HepG2 (cell line): Measurements from ENCODE around the gene DOCK9. TPM values are rescaled to one million over a fixed set of nuclear protein-coding genes. Genes with fewer than 3 reads are reported as not detected.
A peak's percentile ranks its signal among the peaks of the same experiment; 100 is the strongest.

Experiments
- ATAC-seq: fragments of 200-7000 bp; cut with Tn5 transposase; 3 replicates; pipeline ENCODE4 v1.9.1; 2020; ENCODE audit warnings: mild to moderate bottlenecking, moderate library complexity
- BruUV-seq: library from RNA; stranded (reverse); fragments of 400-500 nt; replicated peaks from 2 replicates; lab custom pipeline; 2021; lab: Mats Ljungman, UMichigan
- CTCF ChIA-PET: fragments of 300-600 bp; formaldehyde crosslinking; extraction: SDS; loops from one replicate; lab custom pipeline; 2021; ENCODE audit warnings: low total read pairs, inconsistent platforms, low intra/inter-chr PET ratio; lab: Yijun Ruan, JAX
- POLR2A ChIA-PET: fragments of 350-600 bp; sonication (Branson Sonifier 250); formaldehyde crosslinking; loops from one replicate; lab custom pipeline; 2020; ENCODE audit warnings: antibody characterized with exemption, inconsistent platforms; lab: Yijun Ruan, JAX
- DNase-seq: peaks from one replicate; pipeline ENCODE4 v3.0.0-alpha.2; 2015; ENCODE audit warnings: low spot score
- FAIRE-seq: peaks from 3 replicates; lab custom pipeline; 2011; peaks lifted over from hg19 to GRCh38; lab: Jason Lieb, UNC
- H2AFZ ChIP-seq: one replicate; pipeline ENCODE4 v1.6.1; 2011; ENCODE audit warnings: low read length, inconsistent platforms
- H3K27ac ChIP-seq: fragments of 300-600 bp; 3 replicates; pipeline ENCODE4 v1.8.0; 2011; ENCODE audit warnings: mixed run types, mild to moderate bottlenecking, mixed read lengths, low read length, inconsistent platforms; ENCODE audit not compliant: insufficient read depth; ENCODE audit errors: extremely low read length
- H3K27me3 ChIP-seq, 2 experiments: fragments of 200-600 bp in 1 of 2; 2 replicates in 1 of 2; 3 replicates in 1 of 2; pipeline versions ENCODE4 v1.6.0 to v1.8.0; 2011; ENCODE audit warnings: low read length in 2 of 2, mild to moderate bottlenecking in 2 of 2, moderate library complexity in 2 of 2, inconsistent platforms in 1 of 2; ENCODE audit not compliant: insufficient read depth in 2 of 2, control insufficient read depth in 1 of 2
- H3K36me3 ChIP-seq, 2 experiments: fragments of 200-600 bp in 1 of 2; replicated peaks in 1 of 2; 2 replicates in 1 of 2; 3 replicates in 1 of 2; pipeline versions ENCODE4 v1.5.1 to v1.8.0; 2011; ENCODE audit warnings: low read length in 2 of 2, inconsistent platforms in 1 of 2; ENCODE audit not compliant: insufficient read depth in 2 of 2, control insufficient read depth in 1 of 2
- H3K4me1 ChIP-seq: 2 replicates; pipeline ENCODE4 v1.5.1; 2012; ENCODE audit warnings: low read length, inconsistent platforms; ENCODE audit not compliant: insufficient read depth
- H3K4me2 ChIP-seq: 2 replicates; pipeline ENCODE4 v1.6.0; 2011; ENCODE audit warnings: low read depth, low read length, inconsistent platforms
- H3K4me3 ChIP-seq, 3 experiments: fragments of 200-600 bp in 1 of 3; sonication (generic), shearing (Covaris generic) in 1 of 3; replicated peaks in 1 of 3; 2 replicates each; pipeline ENCODE4 v1.5.1; 2011 to 2016; ENCODE audit warnings: low read length in 3 of 3, inconsistent platforms in 2 of 3, low read depth in 2 of 3, mild to moderate bottlenecking in 2 of 3, control low read depth in 1 of 3, mixed read lengths in 1 of 3; ENCODE audit not compliant: insufficient read depth in 1 of 3
- H3K79me2 ChIP-seq: one replicate; pipeline ENCODE4 v1.6.1; 2011; ENCODE audit warnings: low read length, inconsistent platforms; ENCODE audit not compliant: insufficient read depth
- H3K9ac ChIP-seq: 2 replicates; pipeline ENCODE4 v1.6.0; 2011; ENCODE audit warnings: mild to moderate bottlenecking, low read depth, low read length, inconsistent platforms; ENCODE audit not compliant: insufficient read depth
- H3K9me3 ChIP-seq: 2 replicates; pipeline ENCODE4 v1.5.1; 2012; ENCODE audit warnings: mild to moderate bottlenecking, low read length
- H4K20me1 ChIP-seq: 2 replicates; pipeline ENCODE4 v1.6.0; 2011; ENCODE audit warnings: inconsistent platforms, mild to moderate bottlenecking, low read length, moderate library complexity; ENCODE audit not compliant: insufficient read depth
- ATF7 ChIP-seq, 2 experiments: fragments of 450-650 bp in 1 of 2; sonication (generic) in 1 of 2; formaldehyde crosslinking in 1 of 2; IDR thresholded peaks; 2 replicates each; pipeline versions ENCODE4 v1.4.0 to v1.6.1; 2016 to 2020; ENCODE audit warnings: antibody characterized with exemption in 1 of 2, mild to moderate bottlenecking in 1 of 2, missing genetic modification reagents in 1 of 2
- HNF4A ChIP-seq: sonication (generic); formaldehyde crosslinking; IDR thresholded peaks from 2 replicates; pipeline ENCODE4 v1.4.0; 2020; ENCODE audit warnings: missing genetic modification reagents
- RAD21 ChIP-seq: fragments of 450-650 bp; formaldehyde crosslinking; IDR thresholded peaks from 2 replicates; pipeline ENCODE4 v1.5.0; 2020; ENCODE audit warnings: mild to moderate bottlenecking
- ZKSCAN8 ChIP-seq: IDR thresholded peaks from 2 replicates; pipeline ENCODE4 v1.6.1; 2016; ENCODE audit warnings: borderline replicate concordance, missing genetic modification reagents, missing compliant biosample characterization
- ZNF556 ChIP-seq: sonication (generic); formaldehyde crosslinking; IDR thresholded peaks from 2 replicates; pipeline ENCODE4 v1.4.0; 2020; ENCODE audit warnings: mild to moderate bottlenecking, missing genetic modification reagents, borderline replicate concordance
- WGBS: methylation state at CpG from one replicate; pipeline ENCODE4 v1.1.6; 2017; ENCODE audit warnings: low lambda C conversion rate; 5-methylcytosine and 5-hydroxymethylcytosine counted together
- in situ Hi-C: cut with HindIII; loops from 2 replicates; pipeline ENCODE4 v1.10.0; 2017; ENCODE audit warnings: low pct_unique_long_range_greater_than_20kb; ENCODE audit not compliant: extremely low pct_ligation_motif_present
- intact Hi-C: fragments of 100-400 bp; cut with micrococcal nuclease; formaldehyde crosslinking; loops from one replicate; pipeline ENCODE4 v1.10.0; 2022; ENCODE audit not compliant: unreplicated experiment
- polyA plus RNA-seq, 8 experiments: library from polyadenylated mRNA; depleted of rRNA in 3 of 8; stranded (reverse) in 7 of 8; unstranded in 1 of 8; fragments of >200 nt; fragmentation: Illumina TruSeq in 4 of 8; extraction: Trizol in 4 of 8; gene quantifications; 2 replicates each; pipeline versions ENCODE4 v1.2.1 to v1.2.3, GENCODE V29; 2011 to 2016; ENCODE audit warnings: low read depth in 4 of 8, missing spikeins in 1 of 8, mixed read lengths in 1 of 8; ENCODE audit not compliant: insufficient read depth in 1 of 8
- total RNA-seq, 5 experiments: library from RNA; depleted of rRNA; stranded (reverse); fragments of >200 nt; fragmentation: Illumina TruSeq; extraction: Trizol; gene quantifications; 2 replicates each; pipeline ENCODE4 v1.2.3, GENCODE V29; 2016; ENCODE audit warnings: low read depth in 1 of 5
- TF ChIP-seq, protein P1 (sequence below): sonication (generic); formaldehyde crosslinking; IDR thresholded peaks from 2 replicates; pipeline ENCODE4 v1.4.0; 2020; ENCODE audit warnings: missing genetic modification reagents
- TF ChIP-seq, protein P2 (sequence below): sonication (generic); formaldehyde crosslinking; IDR thresholded peaks from 2 replicates; pipeline ENCODE4 v1.4.0; 2020; ENCODE audit warnings: missing genetic modification reagents
- TF ChIP-seq, protein P3 (sequence below): sonication (generic); formaldehyde crosslinking; IDR thresholded peaks from 2 replicates; pipeline ENCODE4 v1.5.0; 2020; ENCODE audit warnings: missing genetic modification reagents, mild to moderate bottlenecking, borderline replicate concordance

Gene DOCK9
- total and polyA plus RNA-seq, 2 of the 13 experiments (the other 11 are each of a cell fraction or from before 2014, with no cell fraction given): 0.44 to 0.97 TPM

DNA sequence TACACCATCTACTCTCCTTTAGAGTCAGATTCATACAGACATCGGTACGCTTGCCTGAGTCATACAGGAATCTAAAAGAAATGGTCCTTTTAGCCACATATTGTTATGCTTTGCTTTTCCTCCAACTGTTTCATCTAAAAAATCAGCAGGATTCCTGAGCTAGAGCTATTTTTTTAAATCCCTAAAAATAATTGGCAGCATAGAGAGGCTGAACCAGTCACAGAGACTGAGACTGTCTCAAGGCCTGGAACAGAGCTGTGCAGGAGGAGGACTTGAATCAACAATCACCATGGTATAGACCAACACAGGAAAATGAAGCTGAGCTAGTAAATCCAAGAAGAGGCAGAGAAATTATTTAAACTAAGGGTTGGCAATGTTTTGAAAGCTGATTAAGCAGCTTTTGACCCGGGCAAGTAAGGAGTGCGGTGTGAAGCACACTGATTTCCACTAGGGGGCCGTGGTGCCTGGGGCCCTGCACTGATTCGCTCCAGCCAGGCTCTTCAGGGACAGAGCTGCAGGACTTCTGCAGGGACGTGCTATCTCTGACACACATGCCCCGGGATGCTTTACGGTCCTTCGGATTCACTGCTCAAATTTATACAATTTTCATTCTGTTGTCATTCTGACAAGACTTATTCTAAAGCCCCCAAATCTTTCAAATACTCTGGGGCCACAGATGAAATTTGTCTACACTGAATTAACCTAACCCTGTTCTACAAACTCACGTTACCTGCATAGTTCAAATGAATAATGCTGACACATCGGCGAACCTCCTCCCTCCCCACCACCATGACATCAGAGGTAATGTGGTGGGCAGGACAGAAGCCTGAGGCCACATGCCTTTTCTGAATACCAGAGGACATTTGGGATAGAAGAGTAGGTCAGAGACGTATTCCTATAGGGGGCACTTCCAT lies 137.8 kb downstream of the DOCK9 start (continued):
- TF ChIP-seq RAD21 (CRISPR knock-in tag) (peak; percentile 43; the same call in 1 of the 2 replicates), ZKSCAN8 (no peak), HNF4A (CRISPR knock-in tag) (no peak), ZNF556 (CRISPR knock-in tag) (no peak)
- TF ChIP-seq, protein P1, sequence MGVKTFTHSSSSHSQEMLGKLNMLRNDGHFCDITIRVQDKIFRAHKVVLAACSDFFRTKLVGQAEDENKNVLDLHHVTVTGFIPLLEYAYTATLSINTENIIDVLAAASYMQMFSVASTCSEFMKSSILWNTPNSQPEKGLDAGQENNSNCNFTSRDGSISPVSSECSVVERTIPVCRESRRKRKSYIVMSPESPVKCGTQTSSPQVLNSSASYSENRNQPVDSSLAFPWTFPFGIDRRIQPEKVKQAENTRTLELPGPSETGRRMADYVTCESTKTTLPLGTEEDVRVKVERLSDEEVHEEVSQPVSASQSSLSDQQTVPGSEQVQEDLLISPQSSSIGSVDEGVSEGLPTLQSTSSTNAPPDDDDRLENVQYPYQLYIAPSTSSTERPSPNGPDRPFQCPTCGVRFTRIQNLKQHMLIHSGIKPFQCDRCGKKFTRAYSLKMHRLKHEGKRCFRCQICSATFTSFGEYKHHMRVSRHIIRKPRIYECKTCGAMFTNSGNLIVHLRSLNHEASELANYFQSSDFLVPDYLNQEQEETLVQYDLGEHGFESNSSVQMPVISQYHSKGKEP (CRISPR knock-in tag): no peak
- TF ChIP-seq, protein P2, sequence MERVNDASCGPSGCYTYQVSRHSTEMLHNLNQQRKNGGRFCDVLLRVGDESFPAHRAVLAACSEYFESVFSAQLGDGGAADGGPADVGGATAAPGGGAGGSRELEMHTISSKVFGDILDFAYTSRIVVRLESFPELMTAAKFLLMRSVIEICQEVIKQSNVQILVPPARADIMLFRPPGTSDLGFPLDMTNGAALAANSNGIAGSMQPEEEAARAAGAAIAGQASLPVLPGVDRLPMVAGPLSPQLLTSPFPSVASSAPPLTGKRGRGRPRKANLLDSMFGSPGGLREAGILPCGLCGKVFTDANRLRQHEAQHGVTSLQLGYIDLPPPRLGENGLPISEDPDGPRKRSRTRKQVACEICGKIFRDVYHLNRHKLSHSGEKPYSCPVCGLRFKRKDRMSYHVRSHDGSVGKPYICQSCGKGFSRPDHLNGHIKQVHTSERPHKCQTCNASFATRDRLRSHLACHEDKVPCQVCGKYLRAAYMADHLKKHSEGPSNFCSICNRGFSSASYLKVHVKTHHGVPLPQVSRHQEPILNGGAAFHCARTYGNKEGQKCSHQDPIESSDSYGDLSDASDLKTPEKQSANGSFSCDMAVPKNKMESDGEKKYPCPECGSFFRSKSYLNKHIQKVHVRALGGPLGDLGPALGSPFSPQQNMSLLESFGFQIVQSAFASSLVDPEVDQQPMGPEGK (CRISPR knock-in tag): no peak

- in situ Hi-C loops: no loop called here
- no peaks in the 10 kb centered on the region for H3K79me2 ChIP-seq
- H3K9me3 ChIP-seq: no peaks in the 10 kb centered on the region
- no peaks in the 10 kb centered on the region; the same call in 1 of the 2 replicates for H4K20me1 ChIP-seq
- no peak for DNase-seq
- intact Hi-C loops: no loop called here
- TF ChIP-seq, protein P3, sequence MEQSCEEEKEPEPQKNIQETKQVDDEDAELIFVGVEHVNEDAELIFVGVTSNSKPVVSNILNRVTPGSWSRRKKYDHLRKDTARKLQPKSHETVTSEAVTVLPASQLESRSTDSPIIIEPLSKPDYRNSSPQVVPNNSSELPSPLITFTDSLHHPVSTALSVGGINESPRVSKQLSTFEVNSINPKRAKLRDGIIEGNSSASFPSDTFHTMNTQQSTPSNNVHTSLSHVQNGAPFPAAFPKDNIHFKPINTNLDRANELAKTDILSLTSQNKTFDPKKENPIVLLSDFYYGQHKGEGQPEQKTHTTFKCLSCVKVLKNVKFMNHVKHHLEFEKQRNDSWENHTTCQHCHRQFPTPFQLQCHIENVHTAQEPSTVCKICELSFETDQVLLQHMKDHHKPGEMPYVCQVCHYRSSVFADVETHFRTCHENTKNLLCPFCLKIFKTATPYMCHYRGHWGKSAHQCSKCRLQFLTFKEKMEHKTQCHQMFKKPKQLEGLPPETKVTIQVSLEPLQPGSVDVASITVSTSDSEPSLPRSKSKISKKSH (CRISPR knock-in tag): no peak
- TF ChIP-seq ATF7 (IDR thresholded peaks at IDR 0.05) (peak; percentile 36; the same call in 1 of the 2 replicates), ATF7 (CRISPR knock-in tag; IDR thresholded peaks at IDR 0.05) (no peak)
- TF ChIP-seq, all 625 proteins: peak for 1
- Histone ChIP-seq H3K4me2 (no peak overlapping the region), H3K27me3 (no peaks in the 10 kb centered on the region), H2AFZ (no peak overlapping the region), H3K36me3 (no peaks in the 10 kb centered on the region), H3K27ac (no peak overlapping the region), H3K4me1 (peaks cover 10% of the 10 kb centered on the region), H3K4me3 (no peak overlapping the region), H3K9ac (no peak overlapping the region)
- ATAC-seq (no peak), FAIRE-seq (no peak)
- 89% methylated on average over 2 of the region's 2 CpGs for WGBS
- CTCF ChIA-PET: no interaction called here
- no TSS peak for BruUV-seq
- POLR2A ChIA-PET: no interaction called here
Measured at GRCh38 chr13:98838776-98839175, 139.1 kb downstream of the DOCK9 start.
